Skin epidermis (tissue), 12 donors: ENCODE measurements around the gene LMAN1L.

Source experiments
- H3K27ac ChIP-seq, 21 experiments: fragments of 200-600 bp; sonication (generic) in 11 of 21; one replicate each; pipeline ENCODE4 v1.5.0; 2020; ENCODE audit warnings: mild to moderate bottlenecking in 3 of 21, inconsistent platforms in 2 of 21, moderate library complexity in 2 of 21
- H3K4me3 ChIP-seq, 7 experiments: fragments of 200-600 bp; sonication (generic) in 2 of 7; one replicate each; pipeline ENCODE4 v1.5.0; 2020; ENCODE audit warnings: inconsistent platforms in 2 of 7, mild to moderate bottlenecking in 2 of 7, moderate library complexity in 1 of 7

The LMAN1L gene

GRCh38 chr15:74869726-74870407, 57.2 kb downstream of the LMAN1L start:
- peak overlapping the region in 20 of 21 experiments; percentile 7 to 98 (median 72) for H3K27ac ChIP-seq
- no peak overlapping the region for H3K4me3 ChIP-seq

- Histone ChIP-seq H3K4me3 (no peak overlapping the region), H3K27ac (peak overlapping the region in 20 of 21 experiments; percentile 12 to 98 (median 72))
Observed at GRCh38 chr15:74870436-74871215, 58.0 kb downstream of the LMAN1L start.

GRCh38 chr15:74872702-74873035, 60.0 kb downstream of the LMAN1L start:
- peak overlapping the region; percentile 80 to 98 (median 93) for H3K27ac ChIP-seq
- H3K4me3 ChIP-seq = peak overlapping the region; percentile 42 to 73 (median 62)

- Histone ChIP-seq H3K27ac (peak within 1 kb of the TSS; percentile 80 to 98 (median 93)), H3K4me3 (peak within 1 kb of the TSS; percentile 42 to 73 (median 62))
Observed at GRCh38 chr15:74873036-74873755, 60.6 kb downstream of the LMAN1L start, which contains the start of gene SCAMP2. TSS of gene SCAMP2 (minus strand) at chr15:74873365. CDS start at chr15:74873255, 110 bp downstream.

- peak overlapping the region; percentile 42 to 73 (median 62) for H3K4me3 ChIP-seq
- peak overlapping the region; percentile 80 to 98 (median 93) for H3K27ac ChIP-seq
Observed at GRCh38 chr15:74873756-74874424, 61.3 kb downstream of the LMAN1L start.
